HG03565 (cell line): Measurements from ENCODE around the gene FGG.

Experiments
- ATAC-seq: cut with Tn5 transposase; IDR thresholded peaks from one replicate; pipeline ENCODE4 v1.9.1; 2021; ENCODE audit warnings: mild to moderate bottlenecking, moderate library complexity; ENCODE audit not compliant: unreplicated experiment

Gene FGG

GRCh38 chr4:154612472-154613414 is at the start of gene FGG:
Gene FGG, minus strand, starts transcription at chr4:154612656. Its CDS starts 47 bp downstream, at chr4:154612609.
- ATAC-seq, result no peak

- ATAC-seq, result no peak
These were observed 47.6 kb upstream of the FGG start for GRCh38 chr4:154660052-154660451.

DNA sequence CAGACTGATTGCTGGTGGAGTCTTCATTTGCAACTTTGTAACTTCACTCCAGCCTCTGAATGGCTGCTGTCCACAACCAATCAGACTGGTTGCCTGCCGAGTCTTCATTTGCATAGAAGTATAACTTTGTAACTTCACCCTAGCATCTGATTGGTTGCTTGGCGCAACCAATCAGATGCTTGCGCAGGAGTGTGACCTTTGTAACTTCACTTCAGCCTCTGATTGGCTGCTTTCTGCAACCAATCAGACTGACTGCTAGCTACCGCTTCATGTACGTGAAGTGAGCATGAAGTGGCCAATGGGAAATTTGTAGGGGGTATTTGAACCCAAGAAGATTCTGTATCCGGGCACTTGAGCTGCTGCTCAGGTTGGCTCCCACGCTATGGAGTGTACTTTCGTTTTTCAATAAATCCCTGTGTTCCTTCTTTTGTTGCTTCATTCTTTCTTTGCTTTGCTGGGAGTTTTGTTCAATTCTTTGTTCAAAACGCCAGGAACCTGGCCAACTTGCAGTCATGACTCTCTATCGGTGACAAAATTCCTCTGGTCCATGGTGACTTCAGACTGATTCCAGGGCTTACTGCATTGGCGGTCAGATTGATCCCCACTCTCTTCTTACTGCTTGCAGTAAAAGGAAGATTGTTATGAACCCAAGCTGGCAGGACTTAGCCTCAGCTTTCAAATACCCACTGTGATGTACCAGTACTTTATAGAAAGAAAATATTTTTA is 46.4 kb upstream of the FGG start:
- ATAC-seq, result no peak

GRCh38 chr4:154643493-154643892 is 31.0 kb upstream of the FGG start:
- ATAC-seq, result no peak

GRCh38 chr4:154642373-154643009 is 30.0 kb upstream of the FGG start:
- ATAC-seq, result no peak

GRCh38 chr4:154640999-154641398 is 28.5 kb upstream of the FGG start:
- no peak for ATAC-seq

- ATAC-seq, result no peak
These were observed 21.6 kb upstream of the FGG start for GRCh38 chr4:154634058-154634457.

- ATAC-seq, result no peak
These were observed 19.4 kb upstream of the FGG start for GRCh38 chr4:154631828-154632227.

DNA sequence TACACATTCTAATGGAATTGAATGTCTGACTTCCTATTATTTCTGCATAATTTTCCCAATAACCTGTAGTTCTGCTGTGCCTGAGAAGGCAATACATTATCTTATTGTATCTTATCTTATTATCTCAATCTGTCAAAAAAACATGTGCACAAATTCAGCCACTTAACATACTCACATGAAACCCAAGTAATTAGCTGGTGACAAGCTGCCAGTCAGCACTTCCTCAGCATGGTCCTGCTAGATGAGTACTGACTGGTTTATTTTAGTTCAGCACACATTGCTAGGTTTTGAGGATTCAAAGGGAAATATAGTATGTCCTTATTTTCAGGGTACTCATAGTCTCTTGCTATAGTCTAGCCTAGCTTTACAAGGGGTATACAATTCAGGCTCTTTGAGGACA is 17.9 kb upstream of the FGG start:
- ATAC-seq, result no peak

DNA sequence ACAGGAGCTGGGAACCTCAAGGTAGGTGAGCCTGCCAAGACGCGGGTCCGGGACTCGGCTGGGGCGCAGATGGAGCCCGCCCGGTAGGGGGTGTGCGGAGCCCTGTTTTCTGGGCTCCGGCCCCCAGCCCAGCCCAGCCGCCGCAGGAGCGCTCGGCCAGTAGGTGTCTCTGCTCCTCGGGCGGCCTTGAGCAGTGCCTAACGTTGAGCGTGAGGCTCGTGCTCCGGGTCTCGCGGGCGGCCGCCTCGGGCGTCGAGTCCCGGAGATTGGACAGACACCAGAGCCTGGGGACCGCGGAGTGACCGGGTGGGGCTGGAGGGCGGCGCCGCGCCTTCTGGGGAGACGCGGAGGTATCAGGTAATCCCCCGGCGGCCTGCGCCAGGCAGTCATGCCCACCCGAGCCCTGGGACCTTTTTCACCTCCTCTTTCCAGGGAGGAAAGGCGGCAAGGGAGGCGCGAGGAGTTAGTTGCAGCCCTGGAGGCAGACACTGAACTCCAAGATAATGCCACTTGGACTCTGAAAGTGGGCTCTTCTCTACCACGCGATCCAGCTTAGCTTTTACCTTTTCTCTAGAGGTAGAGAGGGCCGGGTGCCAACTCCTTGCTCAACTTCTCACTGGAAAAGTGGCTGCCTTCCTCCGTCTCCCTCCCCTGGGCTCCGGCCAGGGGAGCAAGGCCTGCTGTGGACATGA is 14.5 kb upstream of the FGG start:
- ATAC-seq, result peak; percentile 88

DNA sequence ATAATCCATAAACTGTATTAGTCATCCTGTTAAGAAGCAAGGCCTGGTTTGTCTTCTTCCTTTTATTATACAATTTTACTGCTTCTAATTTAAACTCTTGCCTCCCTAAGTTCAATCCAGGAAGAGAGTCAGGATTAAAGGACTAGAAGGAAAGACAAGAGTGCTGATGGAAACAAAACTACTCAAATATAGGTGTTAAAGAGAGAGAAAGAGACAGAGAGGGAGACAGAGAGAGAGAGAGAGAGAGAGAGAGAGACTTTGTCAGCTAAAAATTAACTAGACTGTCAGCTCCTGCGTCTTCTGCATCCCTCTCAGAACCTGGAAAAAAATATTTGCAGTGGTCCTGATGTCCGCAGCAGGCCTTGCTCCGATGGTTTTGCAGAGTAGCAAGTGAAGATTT is 13.5 kb upstream of the FGG start:
- no peak for ATAC-seq

GRCh38 chr4:154623995-154624394 is 11.5 kb upstream of the FGG start:
- ATAC-seq, result no peak

- ATAC-seq, result no peak
These were observed 11.0 kb upstream of the FGG start for GRCh38 chr4:154623436-154623835.

GRCh38 chr4:154622598-154622997 is 10.1 kb upstream of the FGG start:
- ATAC-seq, result peak; percentile 47

DNA sequence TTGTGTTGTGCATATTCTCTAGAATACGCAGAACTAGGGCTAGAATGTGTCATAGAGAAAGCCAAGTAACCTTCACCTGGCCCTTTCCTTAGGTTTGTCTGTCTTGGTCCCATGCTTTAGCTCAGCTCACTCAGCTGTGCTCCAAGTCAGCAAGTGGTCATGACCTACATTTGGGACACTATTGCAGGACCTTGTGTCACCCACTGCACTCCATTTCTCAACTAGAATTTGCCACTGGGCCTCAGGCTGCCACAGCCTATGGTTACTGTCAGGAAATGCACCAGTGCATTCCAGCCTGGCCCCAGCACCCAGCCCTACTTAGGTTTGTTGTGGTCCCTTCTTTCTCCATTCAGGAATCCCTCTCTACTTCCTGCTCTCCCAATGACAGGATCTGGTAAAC is 7.7 kb upstream of the FGG start:
- ATAC-seq, result no peak

- peak; percentile 74 for ATAC-seq
These were observed 6.4 kb upstream of the FGG start for GRCh38 chr4:154618708-154619315.

DNA sequence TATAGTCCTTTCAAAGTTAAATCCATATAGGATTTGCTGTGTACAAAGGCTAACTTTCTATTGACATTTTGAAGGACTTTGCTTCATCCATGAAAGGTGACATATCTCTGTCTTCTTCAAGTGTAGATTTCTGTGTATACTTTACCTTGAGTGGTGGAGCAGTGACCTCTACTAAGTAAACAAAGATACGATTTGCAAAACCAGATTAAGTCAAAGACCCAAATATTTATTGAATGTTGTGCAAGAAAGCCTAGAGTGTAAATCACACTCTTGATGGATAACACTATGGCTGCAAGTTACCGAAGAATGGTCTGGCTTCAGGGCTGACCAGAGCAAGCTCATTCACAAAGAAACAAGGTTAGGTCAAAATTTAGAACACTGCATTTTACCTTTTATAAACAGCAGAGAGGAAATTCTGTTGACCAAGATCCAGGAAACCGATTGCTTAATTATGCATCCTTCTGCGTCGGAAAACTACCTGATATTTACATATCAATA is 5.4 kb upstream of the FGG start:
- ATAC-seq, result no peak

DNA sequence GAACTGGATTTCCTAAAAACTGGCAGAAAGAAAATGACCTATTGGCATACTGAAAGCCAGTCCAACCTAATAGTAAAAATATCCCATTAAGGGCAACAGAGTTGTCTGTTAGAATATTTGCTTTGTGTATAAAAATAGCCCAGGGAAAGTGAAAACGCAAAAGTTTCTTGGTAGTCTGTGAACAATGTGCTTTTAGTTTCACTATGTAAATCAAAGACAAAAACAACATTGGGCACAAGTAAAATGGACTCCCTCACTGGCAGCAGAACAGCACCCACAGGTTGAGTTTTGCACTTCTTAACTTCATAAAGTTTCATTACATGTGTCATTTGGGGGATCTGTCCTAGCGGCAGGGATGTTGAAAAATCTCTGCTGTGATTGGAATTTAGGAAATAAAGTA is 4.3 kb upstream of the FGG start:
- ATAC-seq, result peak; percentile 92

- no peak for ATAC-seq
These were observed 3.8 kb upstream of the FGG start for GRCh38 chr4:154616287-154616686.

- no peak for ATAC-seq
These were observed 2.8 kb upstream of the FGG start for GRCh38 chr4:154615211-154615610.
